ENCODE results near the gene CBX3. TPM values are rescaled to one million over a fixed set of nuclear protein-coding genes. Genes with fewer than 3 reads are reported as not detected.

CBX3 gene
- total RNA-seq, 1 donor from 2014 or later = 52.1 TPM

- peak overlapping the region; percentile 81 to 98 for H3K4me3 ChIP-seq
- DNase-seq (ENCODE audit: extremely low spot score in 2 of 2) = no peak
- peak overlapping the region; percentile 100 for H3K27ac ChIP-seq
- no peaks in the 10 kb centered on the region for H3K27me3 ChIP-seq
- TF ChIP-seq POLR2A (IDR thresholded peaks at IDR 0.05) = no peak
- peak in 1 of 2 donors; percentile 54 for TF ChIP-seq POLR2AphosphoS5 (IDR thresholded peaks at IDR 0.05; ENCODE audit: insufficient read depth in 1 of 2, low read depth in 1 of 2)
- peak; percentile 58 to 73 (median 73) for TF ChIP-seq CTCF (IDR thresholded peaks at IDR 0.05)
- intact Hi-C loops (cut with DNase I) = no loop called here
- H3K36me3 ChIP-seq = peaks cover 0 to 45% of the 10 kb centered on the region in 2 donors
- H3K4me1 ChIP-seq = peaks cover 57% of the 10 kb centered on the region
- no peaks in the 10 kb centered on the region for H3K9me3 ChIP-seq
Observed at GRCh38 chr7:26198133-26198780, 3.3 kb upstream of the CBX3 start.

GRCh38 chr7:26198781-26199169, 2.8 kb upstream of the CBX3 start:
- no peaks in the 10 kb centered on the region for H3K9me3 ChIP-seq
- TF ChIP-seq CTCF (IDR thresholded peaks at IDR 0.05) = no peak
- TF ChIP-seq POLR2A (IDR thresholded peaks at IDR 0.05) = no peak
- TF ChIP-seq POLR2AphosphoS5 (IDR thresholded peaks at IDR 0.05; ENCODE audit: insufficient read depth in 1 of 2, low read depth in 1 of 2) = no peak
- H3K4me3 ChIP-seq = peak overlapping the region; percentile 81 to 98
- peaks cover 57% of the 10 kb centered on the region for H3K4me1 ChIP-seq
- DNase-seq (ENCODE audit: extremely low spot score in 2 of 2) = no peak
- peak overlapping the region; percentile 100 for H3K27ac ChIP-seq
- intact Hi-C loops (cut with DNase I) = no loop called here
- H3K36me3 ChIP-seq = peaks cover 0 to 40% of the 10 kb centered on the region in 2 donors
- no peaks in the 10 kb centered on the region for H3K27me3 ChIP-seq

GRCh38 chr7:26199301-26200037, 2.1 kb upstream of the CBX3 start:
- H3K36me3 ChIP-seq = peaks cover 0 to 33% of the 10 kb centered on the region in 2 donors
- intact Hi-C loops (cut with DNase I) = loop anchor here (10.0 kb wide), 1 partner anchor 955 kb away; the partner anchor contains the start of genes HOXA3 and HOXA7
- TF ChIP-seq POLR2AphosphoS5 (IDR thresholded peaks at IDR 0.05; ENCODE audit: insufficient read depth in 1 of 2, low read depth in 1 of 2) = no peak
- peak in 1 of 2 donors; percentile 27 for TF ChIP-seq POLR2A (IDR thresholded peaks at IDR 0.05)
- peak overlapping the region; percentile 81 to 98 for H3K4me3 ChIP-seq
- H3K27me3 ChIP-seq = no peaks in the 10 kb centered on the region
- peak overlapping the region; percentile 100 for H3K27ac ChIP-seq
- DNase-seq (ENCODE audit: extremely low spot score in 2 of 2) = no peak
- H3K4me1 ChIP-seq = peaks cover 57% of the 10 kb centered on the region
- no peaks in the 10 kb centered on the region for H3K9me3 ChIP-seq

GRCh38 chr7:26200038-26200443, 1.5 kb upstream of the CBX3 start:
- peaks cover 57% of the 10 kb centered on the region for H3K4me1 ChIP-seq
- intact Hi-C loops (cut with DNase I) = loop anchor here (10.0 kb wide), 1 partner anchor 955 kb away; the partner anchor contains the start of genes HOXA3 and HOXA7
- no peak for DNase-seq (ENCODE audit: extremely low spot score in 2 of 2)

More at GRCh38 chr7:26200038-26200443, 1.5 kb upstream of the CBX3 start:
- TF ChIP-seq CTCF (IDR thresholded peaks at IDR 0.05) = no peak
- peak in 1 of 2 donors; percentile 69 for TF ChIP-seq POLR2AphosphoS5 (IDR thresholded peaks at IDR 0.05; ENCODE audit: insufficient read depth in 1 of 2, low read depth in 1 of 2)
- peak overlapping the region; percentile 100 for H3K27ac ChIP-seq
- peak overlapping the region; percentile 81 to 98 for H3K4me3 ChIP-seq
- no peaks in the 10 kb centered on the region for H3K9me3 ChIP-seq
- peaks cover 0 to 27% of the 10 kb centered on the region in 2 donors for H3K36me3 ChIP-seq
- H3K27me3 ChIP-seq = no peaks in the 10 kb centered on the region

All from vagina (tissue), 2 donors.